Testis (tissue), 3 donors: ENCODE results near the gene SNX6. TPM values are rescaled to one million over a fixed set of nuclear protein-coding genes. Genes with fewer than 3 reads are reported as not detected.
A peak's percentile ranks its signal among the peaks of the same experiment; 100 is the strongest.

ENCODE experiments used
- DNase-seq: peaks from one replicate; pipeline ENCODE4 v3.0.0-alpha.2; 2019
- H3K27ac ChIP-seq, 2 donors: fragments of 200-600 bp; sonication (generic); one replicate each; pipeline ENCODE4 v1.5.1; 2019
- H3K27me3 ChIP-seq: fragments of 200-600 bp; sonication (generic); one replicate; pipeline ENCODE4 v1.5.1; 2019
- H3K36me3 ChIP-seq: fragments of 200-600 bp; sonication (generic); one replicate; pipeline ENCODE4 v1.5.1; 2017; ENCODE audit warnings: low read depth; ENCODE audit errors: missing control alignments
- H3K4me1 ChIP-seq: fragments of 200-600 bp; sonication (generic); one replicate; pipeline ENCODE4 v1.5.1; 2019
- H3K4me3 ChIP-seq, 2 donors: fragments of 200-600 bp; sonication (generic); one replicate each; pipeline ENCODE4 v1.5.1; 2017 to 2019
- H3K9me3 ChIP-seq: fragments of 200-600 bp; sonication (generic); one replicate; pipeline ENCODE4 v1.5.1; 2017
- CTCF ChIP-seq, 3 experiments: fragments of 450-650 bp in 2 of 3; fragments of 200-600 bp in 1 of 3; sonication (generic) in 1 of 3; IDR thresholded peaks; one replicate each; pipeline ENCODE4 v1.5.1; 2016 to 2019; ENCODE audit warnings: antibody characterized with exemption in 3 of 3, mild to moderate bottlenecking in 2 of 3, moderate library complexity in 1 of 3
- POLR2A ChIP-seq: fragments of 450-650 bp; IDR thresholded peaks from one replicate; pipeline ENCODE4 v1.6.1; 2017; ENCODE audit warnings: antibody characterized with exemption, mild to moderate bottlenecking, moderate library complexity
- WGBS, 2 donors: methylation state at CpG; one replicate each; pipeline ENCODE4 v1.1.5; 2018; 5-methylcytosine and 5-hydroxymethylcytosine counted together
- intact Hi-C: fragments of 100-400 bp; cut with DNase I; formaldehyde crosslinking; loops from one replicate; pipeline ENCODE4 v1.15.1; 2023; ENCODE audit warnings: low total_unique reads
- polyA plus RNA-seq: library from polyadenylated mRNA; stranded (reverse); fragments of 350-450 nt; fragmentation: Illumina TruSeq; extraction: RNeasy Lipid Tissue Mini Kit (QIAGEN cat#74804); gene quantifications from one replicate; pipeline ENCODE4 v1.2.3, GENCODE V29; 2014; ENCODE audit warnings: low read depth, low replicate concordance; ENCODE audit not compliant: insufficient read depth
- total RNA-seq, 2 donors: library from RNA; depleted of rRNA; stranded (reverse); fragments of >200 nt; gene quantifications; one replicate each; pipeline ENCODE4 v1.2.3, GENCODE V29; 2016

SNX6 gene
- total and polyA plus RNA-seq, 3 donors from 2014 or later: 74.8 to 123 (median 105) TPM

GRCh38 chr14:34633742-34634141 lies 3.8 kb upstream of the SNX6 start:
- 78 to 81% methylated on average over 1 of the region's 1 CpG for WGBS, 2 donors
- intact Hi-C loops: no loop called here
- Histone ChIP-seq H3K9me3 (no peaks in the 10 kb centered on the region), H3K36me3 (no peaks in the 10 kb centered on the region), H3K27ac (no peak overlapping the region), H3K4me3 (no peak overlapping the region), H3K4me1 (peaks cover 2% of the 10 kb centered on the region), H3K27me3 (no peaks in the 10 kb centered on the region)
- no peak for DNase-seq
- no peak for TF ChIP-seq CTCF (IDR thresholded peaks at IDR 0.05)
- TF ChIP-seq POLR2A: no peak

- Histone ChIP-seq H3K27ac (no peak overlapping the region), H3K4me3 (no peak overlapping the region), H3K4me1 (peaks cover 8% of the 10 kb centered on the region), H3K36me3 (no peaks in the 10 kb centered on the region), H3K9me3 (no peaks in the 10 kb centered on the region), H3K27me3 (no peaks in the 10 kb centered on the region)
- no peak for TF ChIP-seq POLR2A
- no peak for TF ChIP-seq CTCF (IDR thresholded peaks at IDR 0.05)
- DNase-seq: no peak
- WGBS, 2 donors: 88 to 94% methylated on average over 5 of the region's 5 CpGs
- intact Hi-C loops: no loop called here
These were observed 2.5 kb upstream of the SNX6 start for GRCh38 chr14:34632411-34632978.

- WGBS, 2 donors: 0% methylated on average over 10 to 13 of the region's 13 CpGs
These were observed 648 bp downstream of the SNX6 start for GRCh38 chr14:34629344-34629656.

GRCh38 chr14:34628681-34629135 lies 1.2 kb downstream of the SNX6 start:
- DNase-seq: peak; percentile 43
- 7 to 15% methylated on average over 5 of the region's 5 CpGs for WGBS, 2 donors
- Histone ChIP-seq H3K4me1 (peaks cover 8% of the 10 kb centered on the region), H3K9me3 (no peaks in the 10 kb centered on the region), H3K4me3 (peak overlapping the region; percentile 98 to 100), H3K27me3 (no peaks in the 10 kb centered on the region), H3K27ac (peak overlapping the region in 1 of 2 donors; percentile 98), H3K36me3 (no peaks in the 10 kb centered on the region)
- intact Hi-C loops: no loop called here
- TF ChIP-seq POLR2A (no peak), CTCF (IDR thresholded peaks at IDR 0.05) (no peak)

More at GRCh38 chr14:34629344-34629656, 648 bp downstream of the SNX6 start:
- peak overlapping the region; percentile 95 to 98 for H3K27ac ChIP-seq
- no peaks in the 10 kb centered on the region for H3K9me3 ChIP-seq
- peaks cover 8% of the 10 kb centered on the region for H3K4me1 ChIP-seq
- intact Hi-C loops: no loop called here
- H3K27me3 ChIP-seq: no peaks in the 10 kb centered on the region
- DNase-seq: no peak
- H3K4me3 ChIP-seq: peak overlapping the region; percentile 98 to 100
- no peaks in the 10 kb centered on the region for H3K36me3 ChIP-seq
- no peak for TF ChIP-seq POLR2A
- TF ChIP-seq CTCF (IDR thresholded peaks at IDR 0.05): no peak

GRCh38 chr14:34623506-34623905 lies 6.4 kb downstream of the SNX6 start:
- Histone ChIP-seq H3K27ac (no peak overlapping the region), H3K4me1 (peaks cover 3% of the 10 kb centered on the region), H3K4me3 (no peak overlapping the region), H3K27me3 (no peaks in the 10 kb centered on the region), H3K36me3 (no peaks in the 10 kb centered on the region), H3K9me3 (no peaks in the 10 kb centered on the region)
- no peak for TF ChIP-seq POLR2A
- no peak for DNase-seq
- WGBS, 2 donors: 61 to 66% methylated on average over 3 of the region's 3 CpGs
- intact Hi-C loops: no loop called here
